Measurements from ENCODE around the gene FAM98B.

FAM98B gene

DNA sequence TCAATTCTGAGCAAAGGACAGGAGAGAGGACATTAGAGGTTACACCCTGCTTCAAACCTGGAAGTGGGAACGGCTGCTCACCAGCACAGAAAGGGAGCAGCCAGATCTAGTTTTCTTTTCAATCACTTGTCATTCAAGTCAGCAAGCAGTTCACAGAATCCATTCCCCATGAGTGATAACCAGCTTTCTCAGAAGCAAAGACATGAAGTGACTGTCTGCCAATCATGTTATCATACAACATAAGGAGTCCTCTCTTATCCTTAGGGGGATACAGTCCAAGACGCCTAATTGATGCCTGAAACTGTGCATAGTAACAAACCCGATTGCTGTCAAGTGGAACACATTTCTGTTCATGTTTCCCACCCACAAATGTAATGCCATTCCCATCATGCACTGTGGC lies 54.7 kb downstream of the FAM98B start:
- DNase-seq (ENCODE audit: low read depth), result no peak

DNA sequence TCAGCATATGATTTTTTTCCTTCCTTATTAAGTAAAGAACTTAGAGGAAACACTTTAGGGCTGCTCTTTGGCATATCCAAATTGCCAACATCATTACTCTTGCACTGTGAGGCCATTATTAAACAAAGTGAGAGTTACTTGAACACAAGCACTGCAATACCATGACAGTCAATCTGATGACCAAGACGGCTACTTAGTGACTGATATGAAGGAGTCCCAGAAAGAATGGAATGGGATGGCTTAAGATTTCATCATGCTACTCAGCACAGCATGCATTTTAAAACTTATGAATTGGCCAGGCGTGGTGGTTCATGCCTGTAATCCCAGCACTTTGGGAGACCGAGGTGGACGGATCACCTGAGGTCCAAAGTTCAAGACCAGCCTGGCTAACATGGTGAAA lies 55.2 kb downstream of the FAM98B start:
- no peak for DNase-seq (ENCODE audit: low read depth)

DNA sequence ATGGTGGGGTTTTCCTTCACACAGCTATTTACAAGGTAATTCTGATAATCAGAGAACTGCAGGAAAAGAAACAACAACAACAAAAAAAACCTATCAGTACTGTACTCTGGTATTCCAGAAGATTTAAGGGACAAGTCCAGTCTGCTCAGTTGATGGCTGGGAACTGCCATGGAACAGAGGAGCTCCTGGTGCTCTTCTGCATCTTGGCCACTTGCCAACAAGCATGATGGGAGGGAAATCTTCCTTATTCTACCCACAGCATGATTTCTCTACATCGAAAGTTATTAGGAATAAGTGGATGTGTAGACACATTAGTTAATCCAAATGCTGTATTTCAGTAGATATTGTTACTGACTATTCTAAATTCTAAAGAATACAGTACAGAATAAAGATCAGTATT lies 59.0 kb downstream of the FAM98B start:
- no peak for DNase-seq (ENCODE audit: low read depth)

DNA sequence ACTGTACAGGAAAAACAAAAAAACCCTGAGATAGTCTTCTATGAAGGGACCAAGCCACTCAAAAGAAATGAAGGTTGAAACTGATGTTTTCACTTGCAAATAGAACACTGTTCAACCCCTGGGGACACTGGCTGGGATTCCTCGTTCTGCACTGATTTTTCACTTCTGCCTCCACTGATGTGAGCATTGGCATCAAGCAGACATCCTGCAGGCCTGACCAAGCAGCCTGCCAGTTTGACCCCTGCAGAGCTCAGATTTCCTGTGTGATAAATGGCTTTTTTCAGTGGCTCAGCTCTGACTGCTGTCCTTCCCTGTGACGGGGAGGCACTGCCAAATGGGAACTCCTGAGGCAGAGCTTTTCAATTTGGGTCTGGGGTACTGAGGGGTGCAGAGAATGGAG lies 60.7 kb downstream of the FAM98B start:
- no peak for DNase-seq (ENCODE audit: low read depth)

DNA sequence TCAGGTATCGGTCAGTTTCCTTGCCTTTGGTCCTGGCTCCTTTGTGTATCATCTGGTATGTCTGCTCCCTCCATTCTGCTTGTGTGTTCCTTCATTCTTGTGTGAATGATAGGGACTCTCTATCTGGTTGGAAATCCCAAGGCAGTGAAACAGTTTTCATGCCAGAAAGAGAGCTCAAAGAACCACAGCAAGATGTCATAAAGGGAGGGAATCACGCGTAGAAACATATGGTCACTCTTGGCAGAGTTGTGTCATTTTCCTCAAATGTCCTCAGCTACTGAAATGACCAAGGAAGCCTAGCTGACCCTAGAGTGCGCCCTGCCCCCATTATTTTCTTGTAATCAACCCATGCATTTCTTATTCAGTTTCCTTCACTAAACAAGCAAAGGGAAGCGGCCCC lies 62.7 kb downstream of the FAM98B start:
- DNase-seq (ENCODE audit: low read depth), result no peak

DNA sequence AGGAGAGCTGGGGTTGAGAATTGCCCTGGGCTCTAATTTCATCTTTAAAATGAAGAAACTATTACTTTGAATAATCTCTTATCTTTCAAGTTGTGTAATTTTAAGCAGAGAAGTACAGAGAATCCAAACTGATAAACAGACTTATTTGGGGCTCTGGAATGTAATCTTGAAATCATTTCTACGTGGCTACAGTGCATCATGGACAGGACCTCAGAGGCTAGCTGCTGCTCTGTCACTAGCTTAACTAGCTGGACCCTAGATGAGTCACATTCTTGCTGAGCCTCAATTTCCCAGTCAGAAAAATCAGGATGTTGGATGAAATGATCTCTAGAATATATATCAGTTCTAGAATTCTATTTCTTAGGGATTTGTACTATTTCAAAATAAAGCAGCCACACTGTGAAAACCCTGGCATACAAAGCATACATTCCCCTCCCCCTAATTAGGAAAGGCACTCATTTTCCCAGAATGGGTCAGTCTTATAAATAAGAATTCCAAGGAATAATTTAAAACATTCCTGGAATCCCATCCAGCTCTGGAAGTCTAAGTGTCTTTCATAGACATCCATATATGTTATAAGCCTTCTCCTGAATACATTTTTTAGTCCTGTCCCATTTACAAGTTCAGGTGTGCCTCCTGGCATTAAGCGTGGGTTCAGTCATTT lies 63.5 kb downstream of the FAM98B start:
- no peak for DNase-seq (ENCODE audit: low read depth)

DNA sequence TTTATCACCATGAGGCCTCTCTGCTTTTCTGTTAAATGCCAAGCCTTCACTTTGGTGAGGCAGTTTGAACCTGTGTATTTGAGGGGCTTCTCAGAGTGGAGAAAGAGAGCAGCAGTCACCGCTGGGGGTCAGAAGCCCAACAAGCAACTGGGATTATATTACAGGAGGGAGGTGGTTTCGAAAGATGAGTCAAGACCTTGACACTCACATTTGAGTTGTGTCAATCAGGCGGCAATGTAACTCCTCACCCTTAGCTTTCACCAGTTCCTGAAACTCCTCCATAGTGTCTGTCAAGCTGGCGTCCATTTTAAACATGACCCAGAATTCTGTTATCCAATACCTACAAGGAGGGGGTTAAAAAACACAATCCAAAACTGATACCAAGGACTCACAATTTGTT lies 64.2 kb downstream of the FAM98B start:
- DNase-seq (ENCODE audit: low read depth), result no peak

DNA sequence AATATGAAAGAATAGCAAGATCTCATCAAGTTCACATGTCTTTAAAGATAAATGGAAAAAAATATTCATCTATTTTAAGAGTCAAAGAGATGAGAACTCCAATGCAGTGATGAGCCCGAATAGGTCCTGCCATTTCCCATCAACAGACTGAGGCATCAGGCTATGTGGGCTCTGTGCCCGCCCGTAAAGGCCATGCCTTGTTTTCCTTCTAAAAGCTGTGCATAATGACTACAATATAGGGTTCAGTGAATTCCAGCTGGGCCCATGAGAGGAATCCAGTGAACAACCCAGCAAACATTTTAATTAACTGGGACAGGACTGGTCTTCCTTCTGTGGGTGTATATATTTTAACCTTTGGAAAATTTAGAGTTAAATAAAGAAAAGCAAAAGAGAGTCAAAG lies 66.1 kb downstream of the FAM98B start:
- DNase-seq (ENCODE audit: low read depth), result no peak

DNA sequence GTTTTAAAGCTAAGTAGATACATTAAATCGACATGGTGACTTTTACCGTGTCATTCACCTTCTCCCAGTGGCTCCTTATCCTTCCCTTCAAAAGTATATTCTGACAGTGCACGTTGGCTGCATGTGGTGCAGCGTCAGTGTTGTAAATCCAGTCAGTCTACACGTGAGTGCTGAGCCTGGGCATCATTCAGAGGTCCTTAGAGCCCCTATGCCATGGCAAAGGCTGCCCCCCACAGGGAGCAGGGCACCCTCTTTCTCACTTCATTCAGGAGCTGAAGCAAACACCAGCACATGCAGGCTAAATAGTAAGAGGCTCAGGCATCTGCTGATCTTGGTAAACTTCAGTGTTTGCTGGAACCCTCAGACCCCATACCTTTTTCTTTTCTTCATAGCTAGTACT lies 67.4 kb downstream of the FAM98B start:
- DNase-seq (ENCODE audit: low read depth), result no peak

DNA sequence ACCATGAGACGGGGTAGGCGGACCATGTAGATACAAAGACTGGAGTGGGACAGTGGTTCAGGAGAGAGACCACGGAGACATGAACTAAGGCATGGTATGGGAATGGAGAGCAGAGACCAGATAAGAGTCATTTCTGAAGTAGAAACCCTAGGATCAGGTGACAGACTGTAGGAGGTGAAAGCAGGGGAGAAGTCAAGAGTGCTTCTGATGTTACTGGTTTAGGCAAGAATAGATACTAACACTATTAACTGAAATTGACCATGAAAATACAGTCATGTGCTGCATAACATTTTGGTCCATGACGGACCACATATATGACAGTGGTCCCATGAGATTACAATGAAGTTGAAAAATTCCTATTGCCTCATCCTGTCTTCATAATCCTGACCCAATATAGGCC lies 69.0 kb downstream of the FAM98B start:
- DNase-seq (ENCODE audit: low read depth), result no peak

DNA sequence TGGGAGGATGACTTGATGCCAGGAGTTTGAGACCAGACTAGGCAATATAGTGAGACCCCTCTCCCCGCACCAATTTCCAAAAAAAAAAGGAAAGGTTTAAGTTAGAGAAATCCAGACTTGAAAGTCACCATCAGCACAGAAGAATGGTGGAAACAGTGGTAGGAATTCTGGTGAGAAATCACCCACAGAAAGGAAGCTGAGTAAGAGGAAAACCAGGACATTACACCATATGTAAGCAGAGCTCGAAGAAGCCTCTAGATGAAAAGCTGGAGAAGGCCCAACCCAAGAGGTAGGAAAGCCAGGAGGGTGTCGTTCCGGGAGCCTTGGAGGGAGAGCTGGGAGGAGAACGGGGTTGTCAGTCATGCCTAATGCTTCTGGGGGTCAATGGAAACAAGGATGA lies 70.2 kb downstream of the FAM98B start:
- no peak for DNase-seq (ENCODE audit: low read depth)

DNA sequence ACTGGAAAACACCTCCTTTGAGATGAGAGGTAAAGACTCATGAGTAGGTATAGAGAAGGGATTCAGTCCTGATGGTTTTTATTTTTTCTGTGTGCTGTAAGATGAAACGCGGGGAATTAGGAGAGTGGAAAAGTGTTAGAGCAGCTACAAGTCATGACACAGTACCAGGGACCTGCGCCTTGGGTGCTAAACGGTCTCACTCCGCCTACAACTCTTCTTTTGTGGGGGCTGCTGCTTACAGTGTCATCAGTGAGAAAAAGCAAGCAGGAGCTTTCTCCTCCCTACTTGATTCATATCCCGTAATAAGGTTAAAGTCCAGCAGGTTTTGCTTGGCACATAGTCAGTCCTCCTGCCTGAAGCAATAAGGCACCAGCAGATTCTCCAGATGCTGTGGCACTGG lies 71.6 kb downstream of the FAM98B start:
- no peak for DNase-seq (ENCODE audit: low read depth)

DNA sequence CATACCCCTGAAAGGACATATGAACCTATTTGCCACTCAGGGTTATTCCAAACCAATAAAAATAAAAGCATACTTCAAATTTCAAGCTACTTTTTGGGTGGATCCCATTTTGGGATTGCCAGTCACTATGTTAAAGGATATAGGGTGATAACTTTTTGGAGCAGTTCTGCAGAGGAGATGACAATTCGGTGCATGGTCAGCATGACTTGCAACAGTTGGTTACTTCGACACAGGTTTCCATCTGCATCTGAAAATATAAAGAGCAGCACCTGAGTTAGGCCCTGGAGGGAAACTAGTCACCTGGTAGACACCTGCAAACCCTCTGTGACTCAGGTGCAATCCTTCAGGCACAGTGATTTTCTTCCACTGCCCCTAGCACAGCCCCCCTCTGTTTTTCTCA lies 72.2 kb downstream of the FAM98B start:
- DNase-seq (ENCODE audit: low read depth), result no peak

DNA sequence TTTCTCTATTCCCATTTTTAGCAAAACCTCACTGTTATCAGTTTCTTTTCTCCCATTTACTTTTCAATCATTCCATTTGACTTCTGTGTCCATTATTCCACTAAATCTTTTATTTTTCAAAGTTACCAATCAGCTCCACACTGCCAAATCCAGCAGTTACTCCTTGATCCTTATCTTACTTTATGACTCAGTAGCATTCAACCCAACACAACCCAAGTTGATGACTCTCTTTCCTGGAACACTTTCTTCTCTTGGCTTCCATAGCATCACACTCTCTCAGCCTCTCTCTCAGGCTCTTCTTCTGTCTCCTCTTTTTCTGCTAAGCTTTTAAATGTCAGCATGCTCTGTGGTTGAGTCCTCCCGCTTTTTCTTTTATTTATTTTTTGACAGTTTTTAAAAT lies 74.4 kb downstream of the FAM98B start:
- DNase-seq (ENCODE audit: low read depth), result no peak

DNA sequence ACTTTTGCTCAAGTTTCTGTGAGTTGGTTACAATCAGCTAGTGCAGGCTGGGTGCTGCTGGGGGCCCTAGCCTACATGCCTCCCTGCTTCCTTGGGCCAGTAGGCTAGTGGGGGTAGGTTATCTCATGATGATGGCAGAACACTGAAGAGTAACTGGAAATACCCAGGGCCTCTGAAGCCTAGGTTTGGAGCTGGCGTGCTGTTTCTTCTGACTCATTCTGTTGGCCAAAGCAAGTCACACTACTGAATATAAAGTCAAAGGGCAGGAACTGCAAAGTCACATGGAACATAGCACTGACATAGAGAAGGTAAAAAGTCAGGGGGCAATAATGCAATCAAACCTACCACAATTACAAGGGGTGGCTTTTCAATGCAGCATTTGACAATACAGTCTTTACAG lies 76.2 kb downstream of the FAM98B start:
- DNase-seq (ENCODE audit: low read depth), result no peak

DNA sequence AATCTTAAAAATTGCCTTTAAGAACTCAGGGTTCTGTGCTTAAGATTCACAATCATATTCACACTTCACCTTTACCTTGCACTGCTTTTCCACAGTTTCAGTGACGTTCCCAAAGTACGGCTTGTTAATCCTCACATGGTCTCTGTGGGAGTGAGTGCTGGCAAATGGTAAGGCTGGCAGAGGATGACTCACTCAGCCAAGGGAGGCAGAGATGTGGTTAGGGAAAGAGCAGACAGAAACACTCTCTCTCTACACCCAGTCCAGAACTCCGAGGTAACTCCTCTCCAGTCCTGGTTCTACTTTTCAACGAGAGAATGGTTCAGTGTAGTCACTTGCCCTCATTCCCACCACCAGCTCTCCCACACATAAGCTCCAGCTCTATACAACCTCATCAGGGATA lies 77.6 kb downstream of the FAM98B start:
- DNase-seq (ENCODE audit: low read depth), result no peak

DNA sequence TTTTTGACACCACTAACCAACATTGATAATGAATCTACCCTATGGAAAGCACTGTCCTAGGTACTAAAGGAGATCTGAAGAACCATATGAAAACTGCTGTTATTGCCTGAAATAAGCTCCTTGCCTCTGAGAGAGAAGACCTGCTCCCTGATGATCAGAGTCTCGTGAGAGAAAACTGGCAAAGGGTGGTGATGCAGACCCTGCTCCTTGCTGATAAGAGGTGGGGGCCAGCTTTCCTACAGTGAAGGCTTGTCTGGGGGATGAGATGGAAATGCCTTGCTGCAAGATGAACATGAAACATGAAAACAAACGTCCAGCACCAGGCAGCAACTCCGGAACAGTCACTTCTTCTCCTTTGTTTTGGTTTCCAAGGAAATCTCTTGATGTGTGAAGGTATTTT lies 78.8 kb downstream of the FAM98B start:
- DNase-seq (ENCODE audit: low read depth), result no peak

DNA sequence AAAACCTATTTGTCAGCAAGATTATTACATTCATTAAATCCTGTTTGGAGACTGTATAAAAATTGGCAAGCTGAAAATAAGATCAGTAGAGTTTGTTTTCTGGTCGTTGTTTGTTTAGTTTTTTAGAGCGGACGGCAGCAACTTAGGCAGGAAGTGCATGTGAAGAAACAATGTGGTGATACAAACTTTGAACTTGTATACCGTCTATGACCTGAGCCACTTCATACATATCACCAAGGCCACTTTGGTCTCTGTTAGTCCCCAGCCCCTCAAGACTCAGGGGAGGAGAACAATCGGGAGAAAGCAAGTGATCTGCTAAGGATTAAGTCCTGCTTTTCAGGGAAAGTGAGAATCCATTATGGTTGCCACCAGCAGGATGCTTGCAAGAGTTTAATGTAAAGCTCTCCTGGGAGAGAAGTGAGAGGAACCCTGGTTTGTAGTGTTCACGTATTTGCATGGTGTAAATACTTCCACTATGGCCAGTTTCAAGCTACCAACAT lies 79.5 kb downstream of the FAM98B start:
- DNase-seq (ENCODE audit: low read depth), result no peak

DNA sequence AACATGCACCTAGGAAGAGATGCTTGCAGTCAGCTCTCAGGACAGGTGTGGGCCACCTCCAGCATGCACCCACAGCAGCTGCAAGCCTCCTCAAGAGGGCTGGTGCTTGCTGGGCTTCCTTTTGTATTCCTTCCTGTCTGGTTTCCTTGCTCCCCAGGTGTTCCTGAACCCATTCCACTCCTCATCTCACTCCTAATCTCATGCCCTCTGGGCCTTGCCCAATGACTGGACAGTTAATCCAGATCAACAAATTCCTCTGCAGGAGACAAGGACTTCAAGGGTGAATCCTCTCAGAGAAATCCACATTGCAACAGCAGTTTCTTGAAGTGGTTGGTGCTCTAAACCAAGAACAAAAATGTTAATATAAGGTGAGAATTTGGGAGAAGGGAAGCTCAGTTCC lies 80.0 kb downstream of the FAM98B start:
- DNase-seq (ENCODE audit: low read depth), result no peak

DNA sequence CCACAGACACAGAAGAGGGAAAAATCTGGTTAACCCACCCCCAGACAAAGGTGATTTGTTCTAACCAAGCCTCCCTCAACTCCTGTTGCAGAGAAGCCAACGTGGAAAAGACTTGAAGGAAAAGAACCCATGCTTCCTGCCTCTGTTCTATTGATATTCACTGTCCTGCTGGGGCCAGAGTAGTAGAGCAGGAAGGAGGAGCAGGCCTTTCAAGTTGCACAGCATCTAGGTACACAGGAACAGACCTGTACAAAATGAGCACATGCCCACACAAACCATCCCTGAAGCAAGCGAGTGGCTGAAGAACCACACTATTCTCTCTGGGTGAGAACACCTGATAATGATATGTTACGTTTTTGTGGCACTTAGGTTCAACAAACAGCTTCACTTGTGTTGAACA lies 80.8 kb downstream of the FAM98B start:
- no peak for DNase-seq (ENCODE audit: low read depth)

DNA sequence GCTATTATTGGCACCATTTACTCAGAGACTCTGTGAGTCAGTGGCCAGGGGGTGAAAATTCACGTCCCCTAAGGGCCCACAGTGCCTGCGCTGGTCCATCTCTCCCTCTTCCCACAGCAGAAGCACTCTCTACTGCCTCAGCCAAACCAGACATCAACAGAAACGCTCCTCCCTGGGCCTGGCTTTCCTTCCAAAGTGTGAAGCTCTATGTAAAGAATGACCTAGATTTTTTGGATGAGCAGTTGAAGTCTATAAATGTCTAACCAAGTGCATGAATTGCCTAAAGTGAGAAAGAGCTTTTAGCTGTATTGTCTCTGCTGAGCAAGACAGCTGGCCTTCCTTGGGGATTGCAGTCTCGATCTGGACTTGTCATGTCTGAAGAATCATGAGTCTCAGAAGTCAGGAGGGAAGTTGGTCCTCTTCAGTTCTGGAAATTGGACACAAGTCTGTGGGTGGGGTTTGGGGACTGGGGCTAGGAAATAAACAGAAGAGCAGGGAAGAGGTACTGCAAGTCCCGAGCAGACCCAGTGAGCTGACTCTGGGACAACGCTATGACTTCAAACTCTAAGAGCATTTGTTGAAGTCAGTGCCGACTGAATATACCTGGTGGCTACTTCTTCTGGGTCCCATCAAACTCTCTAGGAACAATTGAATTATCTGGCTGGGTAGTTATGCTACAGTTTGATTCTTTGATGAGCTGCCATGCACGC lies 81.7 kb downstream of the FAM98B start:
- no peak for DNase-seq (ENCODE audit: low read depth)

DNA sequence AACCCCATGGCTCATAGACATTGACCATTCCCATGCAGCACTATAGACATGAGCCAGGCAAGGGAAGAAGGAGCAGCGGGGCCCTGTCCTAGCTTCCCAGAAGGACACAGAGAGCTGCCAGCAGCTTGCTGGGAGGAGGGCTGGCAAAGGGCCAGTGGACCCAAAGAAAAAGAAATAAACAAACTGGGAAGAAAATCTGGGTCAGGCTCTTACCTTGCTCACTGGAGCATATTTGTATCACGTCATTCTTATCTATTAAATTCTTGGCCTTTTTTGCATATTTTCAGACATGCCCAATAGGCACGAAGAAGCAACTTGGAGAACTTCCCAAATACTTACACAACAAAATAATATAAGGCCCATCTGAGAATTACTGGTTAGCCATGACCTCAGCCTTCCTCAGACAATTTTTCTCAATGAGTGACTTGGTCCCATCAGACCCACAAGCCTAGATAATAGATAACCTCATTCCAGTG lies 82.3 kb downstream of the FAM98B start:
- peak; percentile 78 for DNase-seq (ENCODE audit: low read depth)

Data from GM04504 (cell line).